ENCODE results near the gene EIF4E2.
"Not testable (repeated sequence)": the region's sequence is repeated elsewhere in the genome, so short reads cannot be mapped to it uniquely, and the experiment has no call there.

Gene EIF4E2

GRCh38 chr2:232568161-232568560, 17.7 kb downstream of the EIF4E2 start:
- H3K36me3 ChIP-seq (ENCODE audit: control insufficient read depth, insufficient read depth, low read length) = no peaks in the 10 kb centered on the region

GRCh38 chr2:232569541-232569940, 19.1 kb downstream of the EIF4E2 start:
- H2AFZ ChIP-seq = no peak overlapping the region
- no peak overlapping the region for H3K4me3 ChIP-seq (ENCODE audit: low read depth, low read length)
- H3K36me3 ChIP-seq (ENCODE audit: control insufficient read depth, insufficient read depth, low read length) = no peaks in the 10 kb centered on the region
- no peak for TF ChIP-seq CTCF (IDR thresholded peaks at IDR 0.05)
- H3K27ac ChIP-seq = no peak overlapping the region
- H3K4me1 ChIP-seq = no peaks in the 10 kb centered on the region
- H3K79me2 ChIP-seq = no peaks in the 10 kb centered on the region
- no peaks in the 10 kb centered on the region for H3K27me3 ChIP-seq (ENCODE audit: control insufficient read depth, insufficient read depth, low read length)
- H3K9me3 ChIP-seq (ENCODE audit: control insufficient read depth, low read length) = no peaks in the 10 kb centered on the region
- no peak overlapping the region for H3K4me2 ChIP-seq (ENCODE audit: low read length)
- no peak overlapping the region for H3K9ac ChIP-seq

More at GRCh38 chr2:232568161-232568560, 17.7 kb downstream of the EIF4E2 start:
- Histone ChIP-seq H3K4me3 (ENCODE audit: low read depth, low read length) (no peak overlapping the region), H3K79me2 (no peaks in the 10 kb centered on the region), H3K9ac (no peak overlapping the region), H3K4me2 (ENCODE audit: low read length) (no peak overlapping the region), H3K9me3 (ENCODE audit: control insufficient read depth, low read length) (no peaks in the 10 kb centered on the region), H3K4me1 (no peaks in the 10 kb centered on the region), H3K27ac (no peak overlapping the region), H3K27me3 (ENCODE audit: control insufficient read depth, insufficient read depth, low read length) (no peaks in the 10 kb centered on the region), H2AFZ (no peak overlapping the region)
- TF ChIP-seq CTCF (IDR thresholded peaks at IDR 0.05) = no peak

GRCh38 chr2:232570481-232570880, 20.0 kb downstream of the EIF4E2 start:
- H3K4me1 ChIP-seq; H3K27ac ChIP-seq; H3K36me3 ChIP-seq (ENCODE audit: control insufficient read depth, insufficient read depth, low read length): not testable (repeated sequence)

GRCh38 chr2:232571026-232571474, 20.6 kb downstream of the EIF4E2 start:
- Histone ChIP-seq H3K4me2 (ENCODE audit: low read length) (no peak overlapping the region), H3K27me3 (ENCODE audit: control insufficient read depth, insufficient read depth, low read length) (no peaks in the 10 kb centered on the region), H2AFZ (no peak overlapping the region), H3K9me3 (ENCODE audit: control insufficient read depth, low read length) (no peaks in the 10 kb centered on the region), H3K79me2 (no peaks in the 10 kb centered on the region), H3K4me3 (ENCODE audit: low read depth, low read length) (no peak overlapping the region), H3K36me3 (ENCODE audit: control insufficient read depth, insufficient read depth, low read length) (no peaks in the 10 kb centered on the region), H3K27ac (no peak overlapping the region), H3K4me1 (no peaks in the 10 kb centered on the region), H3K9ac (no peak overlapping the region)
- TF ChIP-seq CTCF (IDR thresholded peaks at IDR 0.05) = no peak

More at GRCh38 chr2:232570481-232570880, 20.0 kb downstream of the EIF4E2 start:
- H3K4me2 ChIP-seq (ENCODE audit: low read length); H3K4me3 ChIP-seq (ENCODE audit: low read depth, low read length); H3K9ac ChIP-seq; H3K27me3 ChIP-seq (ENCODE audit: control insufficient read depth, insufficient read depth, low read length); H3K79me2 ChIP-seq; H3K9me3 ChIP-seq (ENCODE audit: control insufficient read depth, low read length); H2AFZ ChIP-seq: not testable (repeated sequence)

- Histone ChIP-seq H3K36me3 (ENCODE audit: control insufficient read depth, insufficient read depth, low read length) (no peaks in the 10 kb centered on the region), H3K27ac (no peak overlapping the region)
These were observed 22.6 kb downstream of the EIF4E2 start for GRCh38 chr2:232573042-232573441.

More at GRCh38 chr2:232573042-232573441, 22.6 kb downstream of the EIF4E2 start:
- H3K9me3 ChIP-seq (ENCODE audit: control insufficient read depth, low read length) = no peaks in the 10 kb centered on the region
- no peaks in the 10 kb centered on the region for H3K4me1 ChIP-seq
- no peak overlapping the region for H3K4me2 ChIP-seq (ENCODE audit: low read length)
- H3K9ac ChIP-seq = no peak overlapping the region
- no peak overlapping the region for H3K4me3 ChIP-seq (ENCODE audit: low read depth, low read length)
- H3K79me2 ChIP-seq = no peaks in the 10 kb centered on the region
- no peak for TF ChIP-seq CTCF (IDR thresholded peaks at IDR 0.05)
- H2AFZ ChIP-seq = no peak overlapping the region
- H3K27me3 ChIP-seq (ENCODE audit: control insufficient read depth, insufficient read depth, low read length) = no peaks in the 10 kb centered on the region

Data from parathyroid adenoma (tissue), 2 donors.